Thoracic aorta (tissue), 2 donors: ENCODE data around the gene LEO1. TPM values are rescaled to one million over a fixed set of nuclear protein-coding genes. Genes with fewer than 3 reads are reported as not detected.

Source experiments
- ATAC-seq: fragments of 150-250 bp; one replicate; pipeline ENCODE4 v1.8.0; 2017; ENCODE audit warnings: low read depth; ENCODE audit not compliant: insufficient number of reproducible peaks, low FRiP score
- DNase-seq: peaks from one replicate; pipeline ENCODE4 v3.0.0-alpha.2; 2020; ENCODE audit warnings: low spot score
- H3K27ac ChIP-seq, 2 donors: fragments of 200-600 bp; sonication (generic); 1 replicate in 1 of 2; 2 replicates in 1 of 2; pipeline ENCODE4 v1.5.1; 2016; ENCODE audit warnings: mild to moderate bottlenecking in 2 of 2, moderate library complexity in 2 of 2
- H3K27me3 ChIP-seq: fragments of 200-600 bp; sonication (generic); replicated peaks from 2 replicates; pipeline ENCODE4 v1.6.0; 2016; ENCODE audit warnings: mild to moderate bottlenecking; ENCODE audit not compliant: insufficient read depth
- H3K36me3 ChIP-seq: fragments of 200-600 bp; sonication (generic); one replicate; pipeline ENCODE4 v1.5.1; 2016
- H3K4me1 ChIP-seq, 2 donors: fragments of 200-600 bp; sonication (generic); 1 replicate in 1 of 2; 2 replicates in 1 of 2; pipeline versions ENCODE4 v1.5.1 to v1.6.0; 2016; ENCODE audit warnings: low read depth in 2 of 2, mild to moderate bottlenecking in 1 of 2; ENCODE audit not compliant: control insufficient read depth in 1 of 2
- H3K4me3 ChIP-seq: fragments of 200-600 bp; sonication (generic); 2 replicates; pipeline ENCODE4 v1.5.1; 2016; ENCODE audit warnings: mild to moderate bottlenecking
- H3K9me3 ChIP-seq: fragments of 200-600 bp; sonication (generic); 2 replicates; pipeline ENCODE4 v1.5.1; 2016
- total RNA-seq, 2 donors: library from RNA; depleted of rRNA; stranded (reverse); fragments of >200 nt; gene quantifications; one replicate each; pipeline versions ENCODE4 v1.1.0 to v1.2.3, GENCODE V29; 2016
- TF ChIP-seq, protein P1 (sequence below): fragments of 200-600 bp; sonication (generic); IDR thresholded peaks from one replicate; pipeline ENCODE4 v1.5.1; 2019; ENCODE audit warnings: antibody characterized with exemption

Gene LEO1
- total RNA-seq, 2 donors from 2014 or later = 10.8 to 12.7 TPM

DNA sequence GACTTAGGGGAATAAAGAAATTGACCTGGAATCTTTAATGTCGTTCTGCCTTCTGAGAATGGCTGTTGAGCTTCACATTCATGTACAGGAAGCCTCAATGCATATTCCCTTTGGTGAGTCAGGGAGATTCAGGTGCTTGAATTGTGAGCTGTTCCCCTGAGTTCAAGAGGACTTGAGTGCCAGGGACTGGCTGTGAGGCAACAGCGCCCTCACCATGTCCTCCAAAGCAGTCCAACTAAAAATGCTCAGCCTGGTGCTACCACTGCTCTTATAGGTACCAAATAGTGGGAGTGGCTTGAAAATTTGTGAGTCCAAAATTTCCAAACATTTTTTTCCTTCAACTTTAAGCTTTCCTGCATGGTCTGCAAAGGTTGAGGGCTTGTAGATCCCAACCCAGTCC, 54.1 kb downstream of the LEO1 start:
- Histone ChIP-seq H3K27ac (no peak overlapping the region), H3K4me1 (no peaks in the 10 kb centered on the region), H3K27me3 (no peaks in the 10 kb centered on the region), H3K9me3 (no peaks in the 10 kb centered on the region), H3K36me3 (peaks cover 12% of the 10 kb centered on the region), H3K4me3 (no peak overlapping the region)
- no peak for ATAC-seq
- no peak for DNase-seq
- TF ChIP-seq, protein P1, sequence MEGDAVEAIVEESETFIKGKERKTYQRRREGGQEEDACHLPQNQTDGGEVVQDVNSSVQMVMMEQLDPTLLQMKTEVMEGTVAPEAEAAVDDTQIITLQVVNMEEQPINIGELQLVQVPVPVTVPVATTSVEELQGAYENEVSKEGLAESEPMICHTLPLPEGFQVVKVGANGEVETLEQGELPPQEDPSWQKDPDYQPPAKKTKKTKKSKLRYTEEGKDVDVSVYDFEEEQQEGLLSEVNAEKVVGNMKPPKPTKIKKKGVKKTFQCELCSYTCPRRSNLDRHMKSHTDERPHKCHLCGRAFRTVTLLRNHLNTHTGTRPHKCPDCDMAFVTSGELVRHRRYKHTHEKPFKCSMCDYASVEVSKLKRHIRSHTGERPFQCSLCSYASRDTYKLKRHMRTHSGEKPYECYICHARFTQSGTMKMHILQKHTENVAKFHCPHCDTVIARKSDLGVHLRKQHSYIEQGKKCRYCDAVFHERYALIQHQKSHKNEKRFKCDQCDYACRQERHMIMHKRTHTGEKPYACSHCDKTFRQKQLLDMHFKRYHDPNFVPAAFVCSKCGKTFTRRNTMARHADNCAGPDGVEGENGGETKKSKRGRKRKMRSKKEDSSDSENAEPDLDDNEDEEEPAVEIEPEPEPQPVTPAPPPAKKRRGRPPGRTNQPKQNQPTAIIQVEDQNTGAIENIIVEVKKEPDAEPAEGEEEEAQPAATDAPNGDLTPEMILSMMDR = no peak

DNA sequence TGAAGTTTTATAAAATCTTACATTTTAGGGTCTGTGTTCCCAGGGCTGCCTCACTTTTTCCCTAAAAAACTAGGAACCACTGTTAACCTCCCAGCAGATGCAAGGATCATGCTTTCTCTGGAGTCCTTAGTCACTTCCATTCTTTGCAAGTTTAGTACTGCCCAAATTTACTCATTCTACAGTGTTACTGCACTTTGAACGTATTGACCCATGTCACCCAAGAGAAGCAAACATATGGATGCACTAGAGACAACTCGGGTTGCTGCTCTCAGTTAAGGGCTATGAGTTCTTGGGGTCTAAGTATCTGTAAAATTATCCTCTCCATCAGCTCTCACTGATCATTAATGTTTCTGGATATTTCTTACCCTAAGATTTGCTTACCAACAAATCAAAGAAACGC, 59.0 kb downstream of the LEO1 start:
- DNase-seq (no peak), ATAC-seq (no peak)
- no peaks in the 10 kb centered on the region for H3K4me1 ChIP-seq
- no peaks in the 10 kb centered on the region for H3K27me3 ChIP-seq
- no peaks in the 10 kb centered on the region for H3K9me3 ChIP-seq
- TF ChIP-seq, protein P1 = no peak
- no peak overlapping the region for H3K4me3 ChIP-seq
- H3K36me3 ChIP-seq = peaks cover 17% of the 10 kb centered on the region
- no peak overlapping the region for H3K27ac ChIP-seq

DNA sequence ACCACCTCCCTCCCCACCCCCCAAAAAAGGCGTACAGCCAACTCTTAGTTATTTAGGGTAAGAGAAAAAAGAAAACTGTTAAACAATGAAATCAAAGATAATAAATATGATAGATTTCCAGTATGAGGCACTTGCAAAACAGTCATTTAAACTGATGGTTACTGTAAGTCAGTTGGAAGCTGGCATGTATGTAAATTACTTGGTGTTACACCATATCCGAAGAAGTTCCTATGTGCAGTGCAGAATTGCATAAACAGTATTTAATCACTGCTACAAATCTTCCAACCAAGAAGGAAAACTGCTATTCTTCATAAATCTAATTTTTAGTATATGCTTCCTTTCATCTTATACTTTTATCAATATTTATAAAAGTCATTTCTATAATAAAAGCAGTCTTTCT, 62.0 kb downstream of the LEO1 start:
- ATAC-seq (no peak), DNase-seq (no peak)
- Histone ChIP-seq H3K27me3 (no peaks in the 10 kb centered on the region), H3K9me3 (no peaks in the 10 kb centered on the region), H3K27ac (no peak overlapping the region), H3K4me1 (no peaks in the 10 kb centered on the region), H3K36me3 (peaks cover 10% of the 10 kb centered on the region), H3K4me3 (no peak overlapping the region)
- TF ChIP-seq, protein P1 = no peak

DNA sequence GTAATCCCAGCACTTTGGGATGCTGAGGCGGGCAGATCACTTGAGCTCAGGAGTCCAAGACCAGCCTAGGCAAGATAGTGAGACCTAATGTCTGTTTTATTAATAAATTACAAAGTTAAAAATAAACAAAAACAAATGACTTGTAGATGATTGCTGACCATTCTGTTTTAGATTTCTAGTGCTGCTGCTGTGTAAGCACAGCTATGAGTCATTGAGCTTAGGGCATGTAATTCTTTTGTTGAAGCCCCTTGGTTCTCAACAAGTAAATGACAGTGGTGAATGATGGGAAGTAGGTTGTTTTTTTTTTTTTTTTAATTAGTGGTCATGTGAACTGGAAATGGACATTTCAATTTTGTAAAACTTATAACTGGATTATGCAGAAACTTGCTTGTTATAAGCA, 63.3 kb downstream of the LEO1 start:
- no peak overlapping the region for H3K27ac ChIP-seq
- no peaks in the 10 kb centered on the region for H3K27me3 ChIP-seq
- H3K9me3 ChIP-seq = no peaks in the 10 kb centered on the region
- no peak for DNase-seq
- no peak overlapping the region for H3K4me3 ChIP-seq
- H3K4me1 ChIP-seq = no peaks in the 10 kb centered on the region
- TF ChIP-seq, protein P1 = no peak
- peaks cover 10% of the 10 kb centered on the region for H3K36me3 ChIP-seq
- no peak for ATAC-seq

DNA sequence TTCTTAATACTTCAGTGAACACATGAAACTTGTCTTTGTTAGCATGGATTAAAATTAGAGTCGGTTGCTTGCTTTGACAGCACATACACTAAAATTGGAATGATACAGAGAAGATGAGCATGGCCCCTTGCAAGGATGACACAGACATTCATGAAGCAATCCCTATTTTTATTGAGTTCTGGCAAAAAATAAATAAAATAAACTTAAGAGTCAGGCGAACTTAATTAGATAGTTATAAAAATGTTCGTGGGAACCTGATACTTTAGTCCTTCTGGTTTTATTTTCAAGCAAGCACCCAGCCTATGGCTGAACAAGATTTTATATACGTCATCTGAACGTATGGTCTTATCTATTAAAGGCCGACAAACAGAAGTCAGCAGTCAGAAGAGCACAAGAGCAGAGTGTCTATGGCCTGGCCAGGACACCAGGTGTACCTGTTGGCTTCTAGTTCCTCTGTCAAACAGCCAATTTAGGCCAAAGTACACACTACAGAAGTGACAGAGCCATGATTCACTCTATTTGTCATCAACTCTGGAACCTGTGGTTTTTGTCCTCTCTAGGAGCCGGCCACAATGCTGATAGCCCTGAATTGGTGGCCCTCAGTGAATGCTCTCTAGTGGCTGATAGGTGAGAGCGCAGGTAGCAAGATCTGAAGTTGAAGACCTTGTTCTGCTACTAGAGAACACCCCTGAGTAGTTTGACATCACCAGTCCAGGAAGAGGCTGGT, 64.3 kb downstream of the LEO1 start:
- no peaks in the 10 kb centered on the region for H3K9me3 ChIP-seq
- H3K36me3 ChIP-seq = peaks cover 10% of the 10 kb centered on the region
- DNase-seq (no peak), ATAC-seq (no peak)
- TF ChIP-seq, protein P1 = no peak
- no peak overlapping the region for H3K27ac ChIP-seq
- no peaks in the 10 kb centered on the region for H3K4me1 ChIP-seq
- no peaks in the 10 kb centered on the region for H3K27me3 ChIP-seq
- no peak overlapping the region for H3K4me3 ChIP-seq
